HepG2 (cell line): ENCODE measurements around the gene SLC12A3. TPM values are rescaled to one million over a fixed set of nuclear protein-coding genes. Genes with fewer than 3 reads are reported as not detected.

Source experiments
- BCL6 ChIP-seq: IDR thresholded peaks from 2 replicates; pipeline ENCODE4 v1.6.1; 2016; ENCODE audit warnings: missing genetic modification reagents, missing compliant biosample characterization
- MTA1 ChIP-seq: sonication (generic); formaldehyde crosslinking; IDR thresholded peaks from 2 replicates; pipeline ENCODE4 v1.4.0; 2020; ENCODE audit warnings: missing genetic modification reagents, mild to moderate bottlenecking, borderline replicate concordance
- NCOR1 ChIP-seq: fragments of 200-600 bp; sonication (generic); IDR thresholded peaks from 2 replicates; pipeline ENCODE4 v1.7.0; 2017; ENCODE audit warnings: antibody characterized with exemption, low read length, borderline replicate concordance
- PRDM4 ChIP-seq: sonication (generic); formaldehyde crosslinking; IDR thresholded peaks from 2 replicates; pipeline ENCODE4 v1.9.0; 2021; ENCODE audit warnings: missing genetic modification reagents, borderline replicate concordance
- SUZ12 ChIP-seq: fragments of 150-350 bp; IDR thresholded peaks from 2 replicates; pipeline ENCODE4 v1.6.1; 2014; ENCODE audit warnings: low read depth, low read length
- TRIM24 ChIP-seq: sonication (generic); formaldehyde crosslinking; IDR thresholded peaks from 2 replicates; pipeline ENCODE4 v1.8.0; 2022; ENCODE audit warnings: mild to moderate bottlenecking, missing genetic modification reagents
- ZNF484 ChIP-seq: sonication (generic); formaldehyde crosslinking; IDR thresholded peaks from 2 replicates; pipeline ENCODE4 v1.5.1; 2020; ENCODE audit warnings: mild to moderate bottlenecking, low read depth, missing genetic modification reagents, borderline replicate concordance
- ZNF768 ChIP-seq: sonication (generic); formaldehyde crosslinking; IDR thresholded peaks from 2 replicates; pipeline ENCODE4 v1.4.0; 2020; ENCODE audit warnings: missing genetic modification reagents
- polyA plus RNA-seq, 8 experiments: library from polyadenylated mRNA; depleted of rRNA in 3 of 8; stranded (reverse) in 7 of 8; unstranded in 1 of 8; fragments of >200 nt; fragmentation: Illumina TruSeq in 4 of 8; extraction: Trizol in 4 of 8; gene quantifications; 2 replicates each; pipeline versions ENCODE4 v1.2.1 to v1.2.3, GENCODE V29; 2011 to 2016; ENCODE audit warnings: low read depth in 4 of 8, missing spikeins in 1 of 8, mixed read lengths in 1 of 8; ENCODE audit not compliant: insufficient read depth in 1 of 8
- total RNA-seq, 5 experiments: library from RNA; depleted of rRNA; stranded (reverse); fragments of >200 nt; fragmentation: Illumina TruSeq; extraction: Trizol; gene quantifications; 2 replicates each; pipeline ENCODE4 v1.2.3, GENCODE V29; 2016; ENCODE audit warnings: low read depth in 1 of 5
- TF ChIP-seq, protein P1 (sequence below), 2 experiments: sonication (generic) in 1 of 2; formaldehyde crosslinking in 1 of 2; IDR thresholded peaks; 2 replicates each; pipeline versions ENCODE4 v1.4.0 to v1.6.1; 2016 to 2020; ENCODE audit warnings: borderline replicate concordance in 1 of 2, low read depth in 1 of 2, mild to moderate bottlenecking in 1 of 2, missing genetic modification reagents in 1 of 2
- TF ChIP-seq, protein P2 (sequence below), 2 experiments: fragments of 450-650 bp in 1 of 2; sonication (generic) in 1 of 2; formaldehyde crosslinking in 1 of 2; IDR thresholded peaks; 2 replicates each; pipeline versions ENCODE4 v1.6.1 to v1.8.0; 2016 to 2022; ENCODE audit warnings: antibody characterized with exemption in 1 of 2, mild to moderate bottlenecking in 1 of 2, missing genetic modification reagents in 1 of 2

SLC12A3 gene
- total and polyA plus RNA-seq, 2 of the 13 experiments (the other 11 are each of a cell fraction or from before 2014, with no cell fraction given): 6.2 TPM; not detected in 1

DNA sequence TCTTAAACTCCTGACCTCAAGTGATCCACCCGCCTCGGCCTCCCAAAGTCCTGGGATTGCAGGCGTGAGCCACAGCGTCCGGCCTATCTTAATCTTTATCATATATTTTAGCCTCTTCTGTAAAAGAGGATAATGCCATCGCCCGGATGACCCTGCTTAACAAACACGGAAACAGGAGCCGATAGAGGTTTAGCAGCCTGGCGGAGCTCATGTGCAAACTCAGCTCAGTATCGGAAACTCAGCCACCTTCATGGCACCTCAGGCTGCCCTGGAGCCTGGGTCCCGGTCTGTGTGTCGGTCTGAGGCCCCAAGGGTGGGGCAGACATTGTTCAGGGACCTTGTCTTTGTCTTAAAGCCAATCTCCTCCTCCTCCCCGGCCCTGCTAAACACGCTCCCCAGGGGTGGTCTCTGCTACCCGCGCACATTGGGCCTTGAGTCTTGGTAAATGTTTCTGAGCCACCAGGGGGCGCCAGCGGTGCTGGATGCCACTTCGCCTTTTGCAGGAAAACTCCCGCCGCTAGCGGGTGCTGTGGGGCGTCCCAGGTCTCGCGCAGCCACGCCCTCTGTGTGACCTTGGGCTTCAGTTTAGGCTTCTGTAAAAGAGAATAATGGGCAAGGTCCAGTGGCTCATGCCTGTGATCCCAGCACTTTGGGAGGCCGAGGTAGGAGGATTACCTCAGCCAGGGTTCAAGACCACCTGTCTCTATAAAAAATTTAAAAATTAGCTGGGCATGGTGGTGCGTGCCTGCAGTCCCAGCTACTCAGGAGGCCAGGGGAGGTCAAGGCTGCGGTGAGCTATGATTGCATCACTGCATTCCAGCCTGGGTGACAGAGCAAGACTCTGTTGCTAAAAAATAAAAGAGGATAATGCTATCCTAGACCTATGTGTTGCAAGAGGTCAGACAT, 99.5 kb downstream of the SLC12A3 start (continued):
- TF ChIP-seq, protein P1, sequence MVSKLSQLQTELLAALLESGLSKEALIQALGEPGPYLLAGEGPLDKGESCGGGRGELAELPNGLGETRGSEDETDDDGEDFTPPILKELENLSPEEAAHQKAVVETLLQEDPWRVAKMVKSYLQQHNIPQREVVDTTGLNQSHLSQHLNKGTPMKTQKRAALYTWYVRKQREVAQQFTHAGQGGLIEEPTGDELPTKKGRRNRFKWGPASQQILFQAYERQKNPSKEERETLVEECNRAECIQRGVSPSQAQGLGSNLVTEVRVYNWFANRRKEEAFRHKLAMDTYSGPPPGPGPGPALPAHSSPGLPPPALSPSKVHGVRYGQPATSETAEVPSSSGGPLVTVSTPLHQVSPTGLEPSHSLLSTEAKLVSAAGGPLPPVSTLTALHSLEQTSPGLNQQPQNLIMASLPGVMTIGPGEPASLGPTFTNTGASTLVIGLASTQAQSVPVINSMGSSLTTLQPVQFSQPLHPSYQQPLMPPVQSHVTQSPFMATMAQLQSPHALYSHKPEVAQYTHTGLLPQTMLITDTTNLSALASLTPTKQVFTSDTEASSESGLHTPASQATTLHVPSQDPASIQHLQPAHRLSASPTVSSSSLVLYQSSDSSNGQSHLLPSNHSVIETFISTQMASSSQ (IDR thresholded peaks at IDR 0.05; ENCODE audit: low read depth): no peak
- TF ChIP-seq, protein P1 (CRISPR knock-in tag; IDR thresholded peaks at IDR 0.05; ENCODE audit: borderline replicate concordance): peak; percentile 56
- TF ChIP-seq ZNF484 (CRISPR knock-in tag) (0 out of 2 replicates have a peak, but pooled peaks have one; percentile 11), SUZ12 (no peak), TRIM24 (CRISPR knock-in tag) (peak; percentile 95), MTA1 (CRISPR knock-in tag) (peak; percentile 66; the same call in 1 of the 2 replicates), ZNF768 (CRISPR knock-in tag) (peak; percentile 68; the same call in 1 of the 2 replicates), NCOR1 (peak; percentile 87; the same call in 1 of the 2 replicates), PRDM4 (CRISPR knock-in tag) (no peak), BCL6 (peak; percentile 67; the same call in 1 of the 2 replicates)
- TF ChIP-seq, protein P2, sequence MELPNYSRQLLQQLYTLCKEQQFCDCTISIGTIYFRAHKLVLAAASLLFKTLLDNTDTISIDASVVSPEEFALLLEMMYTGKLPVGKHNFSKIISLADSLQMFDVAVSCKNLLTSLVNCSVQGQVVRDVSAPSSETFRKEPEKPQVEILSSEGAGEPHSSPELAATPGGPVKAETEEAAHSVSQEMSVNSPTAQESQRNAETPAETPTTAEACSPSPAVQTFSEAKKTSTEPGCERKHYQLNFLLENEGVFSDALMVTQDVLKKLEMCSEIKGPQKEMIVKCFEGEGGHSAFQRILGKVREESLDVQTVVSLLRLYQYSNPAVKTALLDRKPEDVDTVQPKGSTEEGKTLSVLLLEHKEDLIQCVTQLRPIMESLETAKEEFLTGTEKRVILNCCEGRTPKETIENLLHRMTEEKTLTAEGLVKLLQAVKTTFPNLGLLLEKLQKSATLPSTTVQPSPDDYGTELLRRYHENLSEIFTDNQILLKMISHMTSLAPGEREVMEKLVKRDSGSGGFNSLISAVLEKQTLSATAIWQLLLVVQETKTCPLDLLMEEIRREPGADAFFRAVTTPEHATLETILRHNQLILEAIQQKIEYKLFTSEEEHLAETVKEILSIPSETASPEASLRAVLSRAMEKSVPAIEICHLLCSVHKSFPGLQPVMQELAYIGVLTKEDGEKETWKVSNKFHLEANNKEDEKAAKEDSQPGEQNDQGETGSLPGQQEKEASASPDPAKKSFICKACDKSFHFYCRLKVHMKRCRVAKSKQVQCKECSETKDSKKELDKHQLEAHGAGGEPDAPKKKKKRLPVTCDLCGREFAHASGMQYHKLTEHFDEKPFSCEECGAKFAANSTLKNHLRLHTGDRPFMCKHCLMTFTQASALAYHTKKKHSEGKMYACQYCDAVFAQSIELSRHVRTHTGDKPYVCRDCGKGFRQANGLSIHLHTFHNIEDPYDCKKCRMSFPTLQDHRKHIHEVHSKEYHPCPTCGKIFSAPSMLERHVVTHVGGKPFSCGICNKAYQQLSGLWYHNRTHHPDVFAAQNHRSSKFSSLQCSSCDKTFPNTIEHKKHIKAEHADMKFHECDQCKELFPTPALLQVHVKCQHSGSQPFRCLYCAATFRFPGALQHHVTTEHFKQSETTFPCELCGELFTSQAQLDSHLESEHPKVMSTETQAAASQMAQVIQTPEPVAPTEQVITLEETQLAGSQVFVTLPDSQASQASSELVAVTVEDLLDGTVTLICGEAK (IDR thresholded peaks at IDR 0.05): no peak
- TF ChIP-seq, protein P2 (CRISPR knock-in tag; IDR thresholded peaks at IDR 0.05): peak; percentile 52; the same call in 1 of the 2 replicates
